T-helper 2 cell (primary cell): ENCODE results near the gene SEC16A.
A peak's percentile ranks its signal among the peaks of the same experiment; 100 is the strongest.
"Not testable (repeated sequence)": the region's sequence is repeated elsewhere in the genome, so short reads cannot be mapped to it uniquely, and the experiment has no call there.

Experiments
- DNase-seq, 5 experiments: peaks; one replicate each; pipeline versions ENCODE4 v3.0.0 to v3.0.0-alpha.2; 2012 to 2022

SEC16A gene

GRCh38 chr9:136412962-136413361 lies 69.9 kb downstream of the SEC16A start:
- no peak for DNase-seq

- DNase-seq = no peak
Measured at GRCh38 chr9:136411378-136411777, 71.5 kb downstream of the SEC16A start.

DNA sequence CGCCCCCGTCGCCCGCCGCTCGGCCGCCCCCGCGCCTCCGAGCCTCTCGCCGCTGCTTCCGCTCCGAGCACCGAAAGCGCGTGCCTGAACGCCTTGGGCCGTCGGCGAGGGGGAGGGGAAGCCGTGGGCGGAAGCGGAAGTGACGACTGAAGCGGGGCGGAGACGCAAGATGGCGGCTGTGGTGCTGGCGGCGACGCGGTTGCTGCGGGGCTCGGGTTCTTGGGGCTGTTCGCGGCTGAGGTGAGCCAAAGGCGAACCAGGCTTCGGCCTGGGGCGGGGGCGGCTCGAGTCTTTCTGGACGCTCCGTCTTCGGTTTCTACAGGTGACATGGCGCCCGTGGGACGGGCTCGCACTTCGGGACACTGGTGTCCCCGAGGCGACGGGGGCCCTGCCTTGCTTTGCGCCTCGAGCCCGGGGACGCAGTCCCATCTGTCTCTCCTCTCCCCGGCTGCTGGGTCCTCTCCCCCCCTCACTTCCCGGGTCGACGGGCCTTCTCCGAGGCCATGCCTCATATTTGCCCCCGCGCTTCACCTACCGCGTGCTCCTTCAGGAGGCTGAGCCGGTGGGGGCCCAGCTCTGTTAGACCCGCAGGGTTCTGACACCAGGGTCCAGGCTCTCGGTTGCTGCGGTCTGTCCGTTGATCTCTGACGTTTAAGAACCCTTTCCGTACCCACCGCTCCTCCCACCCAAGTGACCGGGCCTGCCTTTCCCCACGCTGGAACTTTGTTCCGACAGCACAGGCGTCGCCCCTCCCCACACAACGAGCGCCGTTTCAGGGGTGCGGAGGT lies 72.1 kb downstream of the SEC16A start, which contains the start of the genes ENTR1 and PMPCA:
Gene ENTR1 (minus strand): TSS at position 115 of the 788 bp plus-strand sequence. CDS start 217 bp downstream, outside the sequence.
Gene PMPCA (plus strand): TSS at position 159 of the 788 bp plus-strand sequence. CDS start 11 bp downstream, at position 170.
- peak; percentile 89 to 95 (median 93) for DNase-seq

DNA sequence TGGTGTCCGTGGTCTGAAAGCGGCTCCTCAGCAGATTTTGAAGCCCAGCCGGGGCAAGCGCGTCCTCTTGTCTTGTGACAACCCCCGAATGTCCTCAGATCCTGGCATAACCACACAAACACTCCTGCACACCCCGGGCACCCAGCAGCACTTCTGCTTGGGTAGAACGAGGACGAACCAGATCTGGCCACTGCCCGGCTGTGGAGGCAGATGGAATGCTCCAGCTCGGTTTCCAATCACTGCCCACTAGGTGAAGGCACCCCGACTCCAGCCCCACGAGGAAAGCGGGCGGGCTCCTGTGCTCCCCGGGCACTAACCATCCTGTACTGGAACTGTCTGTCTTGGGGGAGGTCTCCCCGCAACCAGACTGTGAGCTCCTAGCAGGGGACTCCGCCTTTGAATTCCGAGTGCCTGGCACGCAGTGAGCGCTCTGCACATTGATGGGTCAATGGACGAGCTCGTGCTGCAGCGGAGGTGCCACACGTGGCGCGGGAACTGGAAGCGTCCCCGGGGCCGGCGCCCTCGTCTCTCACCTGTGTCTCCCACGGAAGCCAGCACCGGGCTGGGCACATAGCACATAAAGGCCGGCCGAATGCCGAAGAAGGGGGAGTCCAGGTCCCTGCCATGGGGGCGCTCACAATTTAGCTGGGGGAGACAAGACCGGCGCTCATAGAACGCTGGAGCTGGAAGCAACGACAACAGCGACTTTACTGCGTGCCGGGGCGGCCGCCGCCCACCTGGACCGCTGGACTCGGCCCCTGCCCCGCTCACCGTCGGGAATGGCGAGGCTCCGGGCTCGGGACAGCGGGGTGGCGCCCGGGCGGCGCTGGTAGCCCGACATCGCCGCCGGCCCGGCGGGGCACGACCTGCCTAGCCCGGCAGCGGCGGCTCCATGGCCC lies 73.0 kb downstream of the SEC16A start:
- peak in 2 of 5 experiments; percentile 32 to 64 for DNase-seq

GRCh38 chr9:136407911-136408310 lies 74.9 kb downstream of the SEC16A start:
- no peak for DNase-seq

GRCh38 chr9:136407061-136407460 lies 75.8 kb downstream of the SEC16A start:
- DNase-seq = not testable (repeated sequence)

DNA sequence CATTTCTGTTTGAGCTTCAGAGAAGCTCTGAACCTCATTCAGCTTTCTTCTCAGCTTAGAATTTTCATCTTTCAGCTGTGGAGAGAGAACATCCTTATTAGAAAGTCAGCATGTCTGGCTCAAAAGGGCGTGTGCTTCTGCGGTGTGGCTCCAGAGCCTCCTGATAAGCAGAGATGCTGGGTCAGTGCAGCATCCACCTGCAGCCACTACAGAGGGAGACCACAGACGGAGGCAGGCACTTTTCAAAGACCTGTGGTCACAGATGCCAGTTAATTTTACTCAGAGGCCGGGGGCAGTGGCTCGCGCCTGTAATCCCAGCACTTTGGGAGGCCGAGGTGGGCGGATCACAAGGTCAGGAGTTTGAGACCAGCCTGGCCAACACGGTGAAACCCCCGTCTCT lies 76.9 kb downstream of the SEC16A start:
- not testable (repeated sequence) for DNase-seq

GRCh38 chr9:136405481-136405880 lies 77.4 kb downstream of the SEC16A start:
- no peak for DNase-seq

GRCh38 chr9:136404801-136405136 lies 78.1 kb downstream of the SEC16A start:
- DNase-seq = no peak

- DNase-seq = peak in 4 of 5 experiments; percentile 24 to 74 (median 30)
Measured at GRCh38 chr9:136403915-136404800, 78.7 kb downstream of the SEC16A start.

DNA sequence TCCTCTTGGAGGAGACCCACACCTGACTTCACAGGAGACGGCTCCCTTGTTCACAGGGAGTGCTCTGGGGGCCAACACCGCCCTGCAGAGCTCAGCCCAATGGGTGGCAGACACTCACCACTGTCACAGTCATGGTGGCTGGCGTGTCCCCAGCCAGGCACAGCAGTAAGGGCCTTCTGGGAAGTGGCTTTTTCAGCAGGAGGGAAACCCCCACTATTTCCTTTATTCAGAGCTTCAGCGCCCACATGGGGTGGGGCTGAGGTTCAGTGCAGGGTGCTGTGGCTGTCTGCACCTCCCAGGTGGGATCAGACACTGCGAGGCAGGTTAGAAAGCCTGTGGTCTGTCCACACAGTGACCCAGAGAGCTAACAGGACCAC lies 79.3 kb downstream of the SEC16A start:
- peak; percentile 39 to 93 (median 64) for DNase-seq

DNA sequence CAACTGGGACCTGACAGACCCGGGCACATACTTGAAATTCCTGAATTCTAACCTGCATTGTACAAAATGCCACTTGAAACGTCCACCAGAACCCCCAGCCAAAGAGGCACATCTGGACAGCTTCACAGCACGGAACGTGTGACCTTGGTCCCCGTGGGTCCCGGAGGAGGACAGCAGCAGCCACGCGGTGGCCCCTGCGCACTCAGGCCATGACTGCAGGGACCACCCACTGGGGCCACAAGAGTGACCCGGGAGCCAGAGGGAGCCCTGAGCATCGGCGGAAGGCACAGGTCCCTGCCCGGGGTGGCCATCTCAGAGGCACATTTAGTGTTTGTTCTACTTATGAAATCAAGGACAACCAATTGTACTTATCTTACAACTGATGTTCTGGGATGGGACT lies 80.8 kb downstream of the SEC16A start:
- DNase-seq = no peak

DNA sequence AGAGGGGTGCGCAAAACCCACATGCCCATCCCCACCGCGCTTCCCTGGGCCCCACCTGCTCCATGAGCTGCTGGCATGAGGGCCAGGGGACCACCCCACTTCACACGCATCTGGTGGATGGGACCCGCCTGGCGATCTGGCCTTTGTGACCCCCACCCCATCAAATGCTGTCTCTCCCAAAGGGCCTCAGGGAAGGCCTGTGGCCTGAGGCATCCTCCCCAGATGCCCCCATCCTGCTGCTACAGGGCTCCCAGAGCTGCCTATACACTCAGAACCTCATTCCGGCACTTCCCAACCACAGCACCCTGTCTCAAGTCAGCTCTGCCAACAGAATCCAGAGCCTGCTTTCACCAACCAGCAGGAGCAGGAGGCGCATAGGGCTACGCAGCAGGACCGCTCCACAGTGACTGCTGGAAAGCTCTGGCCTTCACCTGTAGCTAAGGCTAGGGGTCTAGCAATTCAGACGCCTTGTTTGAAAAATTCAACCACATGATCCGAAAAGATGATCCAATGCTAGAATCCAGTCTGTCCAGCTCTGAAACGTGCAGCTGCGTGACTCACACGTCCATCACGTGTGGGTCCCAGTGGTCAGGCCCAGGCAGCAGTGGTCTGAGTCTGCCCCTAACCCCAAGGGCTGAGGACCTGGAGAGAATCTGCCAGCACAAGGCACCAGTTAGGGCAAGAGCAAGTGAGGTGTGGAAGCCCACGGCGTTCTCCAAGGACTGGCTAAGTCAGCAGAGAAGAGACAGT lies 81.5 kb downstream of the SEC16A start:
- DNase-seq = no peak

DNA sequence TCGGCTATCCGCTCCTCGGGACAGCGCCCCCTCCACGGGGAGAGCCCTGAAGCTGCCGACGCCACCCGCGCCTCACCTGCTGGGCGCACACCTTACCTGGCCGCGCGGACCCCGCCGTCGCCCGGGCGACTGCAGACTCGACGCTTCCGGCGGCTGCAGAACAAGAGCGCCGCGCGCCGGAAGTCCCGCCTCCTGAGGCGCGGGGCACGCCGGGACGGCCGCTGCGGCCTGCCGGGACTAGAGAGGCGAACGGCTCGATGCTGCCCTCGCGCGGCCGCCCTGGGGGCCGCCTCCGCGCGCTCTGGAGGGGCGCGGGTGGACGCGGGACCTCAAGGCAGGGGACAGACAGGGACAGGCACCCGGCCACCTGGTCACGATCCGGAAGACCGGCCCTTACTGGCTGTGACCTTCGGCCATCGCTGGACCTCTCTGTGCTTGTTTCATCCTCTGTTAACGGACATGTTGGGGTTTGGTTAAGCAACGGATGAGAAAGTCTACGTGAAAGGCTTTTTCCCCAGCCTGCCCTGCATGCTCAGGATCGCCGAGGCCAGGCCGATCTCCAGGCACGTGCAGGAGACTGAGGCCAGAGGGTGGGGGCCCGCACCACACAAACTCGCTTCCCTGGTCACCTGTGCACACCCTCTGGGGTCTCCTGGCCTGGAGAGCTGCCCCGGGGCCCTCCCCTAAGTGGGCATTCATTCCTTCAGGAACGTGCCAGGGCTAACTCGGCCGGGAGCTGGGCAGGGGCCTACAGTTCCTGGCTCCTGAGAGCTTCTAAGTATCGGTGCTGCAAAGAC lies 82.6 kb downstream of the SEC16A start, which contains the start of gene SNAPC4:
Gene SNAPC4 (minus strand): TSS at position 133 of the 797 bp plus-strand sequence. CDS start 1,742 bp downstream, outside the sequence.
- DNase-seq = peak; percentile 74 to 92 (median 80)

DNA sequence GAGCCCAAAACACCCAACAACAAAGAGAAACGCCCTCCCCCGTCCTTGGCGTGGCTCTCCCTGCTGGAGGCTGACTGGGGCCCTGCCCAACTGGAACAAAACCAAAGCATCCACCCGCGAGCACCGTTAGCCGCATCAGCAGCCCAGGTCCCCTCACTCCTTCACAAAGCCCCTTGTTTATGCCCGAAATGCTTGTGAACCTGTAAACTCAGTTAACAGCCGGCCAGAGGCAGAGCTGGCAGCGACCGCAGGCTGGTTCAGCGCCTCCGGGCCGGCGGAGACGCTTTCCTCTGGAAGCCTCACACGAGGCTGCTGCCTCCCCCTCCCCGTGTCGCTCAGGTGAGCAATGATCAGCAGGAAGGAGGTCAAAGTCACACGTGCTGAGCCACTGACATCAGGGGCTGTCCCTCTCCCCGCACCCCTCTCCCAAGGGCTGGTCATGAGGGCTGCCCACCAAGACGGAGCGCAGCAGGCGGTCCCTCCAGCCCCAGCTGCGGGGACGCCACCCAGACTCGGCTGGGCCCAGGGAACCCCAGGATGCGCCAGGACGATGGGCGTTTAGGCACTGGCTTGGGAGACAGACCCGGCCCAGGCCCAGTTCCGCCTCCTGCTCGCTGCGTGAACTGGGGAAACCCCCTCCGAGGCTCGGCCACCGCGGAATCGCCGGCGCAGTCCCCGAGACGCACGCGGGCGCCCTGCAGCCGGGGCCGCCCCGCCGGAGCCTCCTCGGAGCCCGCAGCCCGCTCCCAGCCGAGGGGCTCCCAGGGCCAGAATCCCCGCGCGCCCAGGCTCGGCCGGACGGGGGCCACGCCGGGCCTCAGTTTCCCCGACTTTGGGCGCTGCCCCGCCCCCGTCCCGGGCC lies 83.4 kb downstream of the SEC16A start:
- DNase-seq = peak in 3 of 5 experiments; percentile 23 to 38 (median 26)

DNA sequence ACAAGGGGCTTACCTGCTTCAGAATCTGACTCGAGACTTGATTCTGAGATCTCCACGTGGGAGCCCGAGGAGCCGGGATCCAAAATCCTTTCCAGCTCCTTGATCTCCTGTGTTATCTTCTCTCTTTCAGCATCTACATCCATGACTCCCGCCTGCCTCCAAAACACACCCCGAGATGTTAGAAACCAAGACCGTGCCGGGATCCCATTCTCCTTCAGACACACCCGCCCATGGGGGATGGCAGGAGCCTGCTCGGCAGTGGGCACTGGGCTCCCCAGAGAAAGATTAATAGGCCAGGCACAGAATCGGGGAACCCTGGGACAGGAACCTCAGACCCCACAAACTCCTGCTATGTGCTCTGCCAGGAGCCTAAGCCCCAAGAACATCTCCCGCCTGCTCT lies 84.6 kb downstream of the SEC16A start:
- no peak for DNase-seq

GRCh38 chr9:136397643-136398042 lies 85.2 kb downstream of the SEC16A start:
- no peak for DNase-seq

GRCh38 chr9:136396219-136396515 lies 86.7 kb downstream of the SEC16A start:
- no peak for DNase-seq

GRCh38 chr9:136395345-136396218 lies 87.3 kb downstream of the SEC16A start:
- no peak for DNase-seq
